Neural cell (in vitro differentiated cells): Measurements from ENCODE around the gene CLASP1. TPM values are rescaled to one million over a fixed set of nuclear protein-coding genes. Genes with fewer than 3 reads are reported as not detected.

Experiments
- H2AFZ ChIP-seq: fragments of 200-600, 300-800 bp; sonication (generic), shearing (Covaris generic); 2 replicates; pipeline ENCODE4 v1.6.0; 2014; ENCODE audit warnings: low read depth, mild to moderate bottlenecking, antibody characterized with exemption, low read length, moderate library complexity
- H3F3A ChIP-seq: fragments of 200-600 bp; shearing (Covaris generic); 2 replicates; pipeline ENCODE4 v1.6.1; 2016; ENCODE audit warnings: mild to moderate bottlenecking, moderate library complexity, mixed read lengths, antibody characterized with exemption, low read length; ENCODE audit not compliant: insufficient read depth, poor library complexity, severe bottlenecking
- H3K27ac ChIP-seq: fragments of 200-600, 300-800 bp; sonication (generic), shearing (Covaris generic); 2 replicates; pipeline ENCODE4 v1.5.1; 2014; ENCODE audit warnings: mild to moderate bottlenecking, low read length, moderate library complexity
- H3K27me3 ChIP-seq: fragments of 300-800, 200-600 bp; sonication (generic), shearing (Covaris generic); 2 replicates; pipeline ENCODE4 v1.6.0; 2014; ENCODE audit warnings: mild to moderate bottlenecking, low read depth, low read length, moderate library complexity; ENCODE audit not compliant: insufficient read depth
- H3K36me3 ChIP-seq: fragments of 300-800, 200-600 bp; sonication (generic), shearing (Covaris generic); 2 replicates; pipeline ENCODE4 v1.5.1; 2014; ENCODE audit warnings: mild to moderate bottlenecking, antibody characterized with exemption, low read length, moderate library complexity; ENCODE audit not compliant: insufficient read depth
- H3K4me2 ChIP-seq: fragments of 300-800, 200-600 bp; sonication (generic), shearing (Covaris generic); 2 replicates; pipeline ENCODE4 v1.6.0; 2014; ENCODE audit warnings: mild to moderate bottlenecking, low read length
- H3K4me3 ChIP-seq: fragments of 300-800, 200-600 bp; sonication (generic), shearing (Covaris generic); 2 replicates; pipeline ENCODE4 v1.5.1; 2014; ENCODE audit warnings: mild to moderate bottlenecking, low read length, moderate library complexity
- H3K79me2 ChIP-seq: fragments of 200-600 bp; shearing (Covaris generic); replicated peaks from 2 replicates; pipeline ENCODE4 v1.6.0; 2014; ENCODE audit warnings: mild to moderate bottlenecking, low read length, moderate library complexity; ENCODE audit not compliant: insufficient read depth
- H3K9ac ChIP-seq: fragments of 300-800, 200-600 bp; sonication (generic), shearing (Covaris generic); 2 replicates; pipeline ENCODE4 v1.6.1; 2016; ENCODE audit warnings: mild to moderate bottlenecking, low read length, mixed read lengths
- H3K9me2 ChIP-seq: fragments of 200-600 bp; shearing (Covaris generic); 2 replicates; pipeline ENCODE4 v1.6.1; 2016; ENCODE audit warnings: mild to moderate bottlenecking, low read length, mixed read lengths; ENCODE audit not compliant: insufficient read depth
- H3K9me3 ChIP-seq: fragments of 200-600, 300-800 bp; sonication (generic), shearing (Covaris generic); 2 replicates; pipeline ENCODE4 v1.6.1; 2016; ENCODE audit warnings: mild to moderate bottlenecking, mixed run types, low read length, moderate library complexity, mixed read lengths
- H4K20me1 ChIP-seq: fragments of 200-600 bp; shearing (Covaris generic); 2 replicates; pipeline ENCODE4 v1.6.1; 2016; ENCODE audit warnings: mild to moderate bottlenecking, mixed run types; ENCODE audit not compliant: insufficient read depth
- EP300 ChIP-seq: fragments of 450-650 bp; conservative IDR thresholded peaks from 2 replicates; pipeline ENCODE4 v1.6.1; 2014; ENCODE audit warnings: antibody characterized with exemption, mild to moderate bottlenecking, moderate library complexity; ENCODE audit not compliant: poor library complexity, severe bottlenecking
- EZH2 ChIP-seq: fragments of 200-600, 300-800 bp; shearing (Covaris generic), sonication (generic); IDR thresholded peaks from 2 replicates; pipeline ENCODE4 v1.6.1; 2014; ENCODE audit warnings: antibody characterized with exemption, low read length, borderline replicate concordance, mild to moderate bottlenecking; ENCODE audit not compliant: insufficient read depth, poor library complexity, severe bottlenecking
- MXI1 ChIP-seq: fragments of 450-650 bp; conservative IDR thresholded peaks from 2 replicates; pipeline ENCODE4 v1.6.1; 2014; ENCODE audit warnings: antibody characterized with exemption, mild to moderate bottlenecking; ENCODE audit not compliant: poor library complexity, severe bottlenecking
- POLR2AphosphoS5 ChIP-seq: IDR thresholded peaks from 2 replicates; pipeline ENCODE4 v1.6.1; 2012
- RAD21 ChIP-seq: fragments of 450-650 bp; conservative IDR thresholded peaks from 2 replicates; pipeline ENCODE4 v1.6.1; 2014; ENCODE audit warnings: antibody characterized with exemption, mild to moderate bottlenecking, moderate library complexity
- REST ChIP-seq: IDR thresholded peaks from 2 replicates; pipeline ENCODE4 v1.6.1; 2012; ENCODE audit warnings: borderline replicate concordance
- SMC3 ChIP-seq: fragments of 450-650 bp; conservative IDR thresholded peaks from 2 replicates; pipeline ENCODE4 v1.6.1; 2014; ENCODE audit warnings: antibody characterized with exemption, mild to moderate bottlenecking, moderate library complexity; ENCODE audit not compliant: poor library complexity
- TAF1 ChIP-seq: IDR thresholded peaks from 2 replicates; pipeline ENCODE4 v1.6.1; 2012; ENCODE audit warnings: low read depth
- polyA plus RNA-seq: library from polyadenylated mRNA; depleted of rRNA; stranded (reverse); fragments of >200 nt; gene quantifications from 2 replicates; pipeline ENCODE4 v1.2.3, GENCODE V29; 2014
- TF ChIP-seq, protein P1 (sequence below): fragments of 450-650 bp; IDR thresholded peaks from 2 replicates; pipeline ENCODE4 v1.5.1; 2014; ENCODE audit warnings: antibody characterized with exemption, mild to moderate bottlenecking, moderate library complexity; ENCODE audit not compliant: poor library complexity, severe bottlenecking

Gene CLASP1
- polyA plus RNA-seq, 1 donor from 2014 or later = 41.3 TPM

DNA sequence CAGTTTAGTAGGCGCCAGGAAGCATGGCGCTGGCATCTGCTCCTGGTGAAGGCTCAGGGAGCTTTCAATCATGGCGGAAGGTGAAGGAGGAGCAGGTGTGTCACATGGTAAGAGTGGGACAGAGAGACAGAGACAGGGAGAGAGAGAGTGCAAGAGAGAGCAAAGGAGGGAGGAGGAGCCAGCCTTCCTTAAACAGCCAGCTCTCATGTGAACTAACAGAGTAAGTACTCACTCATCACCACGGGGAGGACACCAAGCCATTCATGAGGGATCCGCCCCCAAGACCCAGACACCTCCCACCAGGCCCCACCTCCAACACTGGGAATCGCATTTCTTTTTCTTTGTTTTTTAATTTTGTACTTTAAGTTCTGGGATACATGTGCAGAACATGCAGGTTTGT is 40.8 kb upstream of the CLASP1 start:
- Histone ChIP-seq H4K20me1 (no peaks in the 10 kb centered on the region), H3F3A (no peaks in the 10 kb centered on the region), H3K79me2 (no peaks in the 10 kb centered on the region), H3K4me2 (no peak overlapping the region), H3K4me3 (no peak overlapping the region), H3K27me3 (no peaks in the 10 kb centered on the region), H3K9me2 (no peaks in the 10 kb centered on the region), H2AFZ (no peak overlapping the region), H3K9ac (no peak overlapping the region), H3K27ac (no peak overlapping the region), H3K9me3 (no peaks in the 10 kb centered on the region), H3K36me3 (no peaks in the 10 kb centered on the region)
- TF ChIP-seq REST = no peak
- no peak for TF ChIP-seq SMC3
- TF ChIP-seq MXI1 = no peak
- no peak for TF ChIP-seq EP300
- no peak for TF ChIP-seq POLR2AphosphoS5
- TF ChIP-seq, protein P1, sequence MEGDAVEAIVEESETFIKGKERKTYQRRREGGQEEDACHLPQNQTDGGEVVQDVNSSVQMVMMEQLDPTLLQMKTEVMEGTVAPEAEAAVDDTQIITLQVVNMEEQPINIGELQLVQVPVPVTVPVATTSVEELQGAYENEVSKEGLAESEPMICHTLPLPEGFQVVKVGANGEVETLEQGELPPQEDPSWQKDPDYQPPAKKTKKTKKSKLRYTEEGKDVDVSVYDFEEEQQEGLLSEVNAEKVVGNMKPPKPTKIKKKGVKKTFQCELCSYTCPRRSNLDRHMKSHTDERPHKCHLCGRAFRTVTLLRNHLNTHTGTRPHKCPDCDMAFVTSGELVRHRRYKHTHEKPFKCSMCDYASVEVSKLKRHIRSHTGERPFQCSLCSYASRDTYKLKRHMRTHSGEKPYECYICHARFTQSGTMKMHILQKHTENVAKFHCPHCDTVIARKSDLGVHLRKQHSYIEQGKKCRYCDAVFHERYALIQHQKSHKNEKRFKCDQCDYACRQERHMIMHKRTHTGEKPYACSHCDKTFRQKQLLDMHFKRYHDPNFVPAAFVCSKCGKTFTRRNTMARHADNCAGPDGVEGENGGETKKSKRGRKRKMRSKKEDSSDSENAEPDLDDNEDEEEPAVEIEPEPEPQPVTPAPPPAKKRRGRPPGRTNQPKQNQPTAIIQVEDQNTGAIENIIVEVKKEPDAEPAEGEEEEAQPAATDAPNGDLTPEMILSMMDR = no peak
- no peak for TF ChIP-seq TAF1
- TF ChIP-seq EZH2 = no peak
- TF ChIP-seq RAD21 = no peak

GRCh38 chr2:121689356-121689755 is 40.1 kb upstream of the CLASP1 start:
- TF ChIP-seq REST (no peak), RAD21 (peak; percentile 38), EP300 (no peak), SMC3 (peak; percentile 43)
- TF ChIP-seq, protein P1 = peak; percentile 46
- Histone ChIP-seq H3K27me3 (no peaks in the 10 kb centered on the region), H3K4me2 (no peak overlapping the region), H4K20me1 (no peaks in the 10 kb centered on the region), H3K79me2 (no peaks in the 10 kb centered on the region), H3K27ac (no peak overlapping the region), H3K9ac (no peak overlapping the region), H3K4me3 (no peak overlapping the region), H3F3A (no peaks in the 10 kb centered on the region), H3K9me3 (no peaks in the 10 kb centered on the region), H3K36me3 (no peaks in the 10 kb centered on the region), H2AFZ (no peak overlapping the region), H3K9me2 (no peaks in the 10 kb centered on the region)
